GM18517 (cell line): ENCODE measurements around the gene GLRX3.
"Not testable (repeated sequence)": the region's sequence is repeated elsewhere in the genome, so short reads cannot be mapped to it uniquely, and the experiment has no call there.

ENCODE experiments used
- ATAC-seq: cut with Tn5 transposase; IDR thresholded peaks from one replicate; pipeline ENCODE4 v1.9.1; 2021; ENCODE audit warnings: mild to moderate bottlenecking, moderate library complexity; ENCODE audit not compliant: unreplicated experiment

Gene GLRX3

DNA sequence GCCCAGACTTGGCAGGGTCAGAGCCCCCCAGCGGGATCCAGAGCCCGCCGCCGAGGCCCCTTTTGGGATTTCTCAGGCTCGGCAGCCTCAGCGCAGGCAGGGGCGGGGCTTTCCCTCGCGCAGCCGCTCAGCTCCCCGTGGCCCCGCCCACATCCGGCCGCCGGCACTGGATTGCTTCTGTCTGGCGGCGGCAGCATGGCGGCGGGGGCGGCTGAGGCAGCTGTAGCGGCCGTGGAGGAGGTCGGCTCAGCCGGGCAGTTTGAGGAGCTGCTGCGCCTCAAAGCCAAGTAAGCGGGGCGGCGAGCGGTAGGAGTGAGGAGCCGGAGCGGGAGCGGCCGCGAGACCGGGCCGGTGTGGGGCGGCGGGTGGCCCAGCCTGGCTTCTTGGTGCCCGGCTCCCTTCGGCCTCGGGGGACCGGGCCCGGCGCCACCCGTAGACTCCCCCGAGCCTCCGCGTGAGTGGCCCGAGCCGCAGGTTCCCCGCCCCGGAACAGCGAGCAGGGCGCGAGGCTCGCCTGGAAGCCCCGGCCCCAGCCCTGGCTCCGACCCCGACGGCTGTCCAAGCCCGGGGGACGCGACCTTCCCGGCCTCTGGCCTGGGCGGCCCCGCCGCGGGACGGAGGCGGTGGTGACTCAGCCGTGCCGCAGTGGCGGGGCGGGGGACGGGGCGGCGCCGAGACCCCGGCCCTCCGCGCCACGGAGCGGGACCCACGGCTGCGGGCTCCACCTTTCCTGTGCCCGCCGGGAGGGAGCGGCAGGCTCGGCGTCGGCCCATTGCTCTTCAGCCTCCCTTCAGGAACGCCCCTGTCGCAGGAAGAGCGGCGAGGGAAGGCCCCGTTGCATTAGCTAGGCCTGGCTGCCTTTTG is at the start of gene GLRX3:
GLRX3 (plus strand) TSS at position 166 of the 864 bp plus-strand sequence; CDS start at position 196, 30 bp downstream.
- peak; percentile 79 for ATAC-seq

DNA sequence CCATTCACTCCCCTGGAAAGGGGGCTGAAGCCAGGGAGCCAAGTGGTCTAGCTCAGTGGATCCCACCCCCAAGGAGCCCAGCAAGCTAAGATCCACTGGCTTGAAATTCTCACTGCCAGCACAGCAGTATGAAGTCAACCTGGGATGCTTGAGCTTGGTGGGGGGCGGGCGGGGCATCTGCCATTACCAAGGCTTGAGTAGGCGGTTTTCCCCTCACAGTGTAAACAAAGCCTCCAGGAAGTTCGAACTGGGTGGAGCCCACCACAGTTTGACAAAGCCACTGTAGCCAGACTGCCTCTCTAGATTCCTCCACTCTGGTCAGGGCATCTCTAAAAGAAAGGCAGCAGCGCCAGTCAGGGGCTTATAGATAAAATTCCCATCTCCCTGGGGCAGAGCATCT is 45.6 kb upstream of the GLRX3 start:
- ATAC-seq: not testable (repeated sequence)

DNA sequence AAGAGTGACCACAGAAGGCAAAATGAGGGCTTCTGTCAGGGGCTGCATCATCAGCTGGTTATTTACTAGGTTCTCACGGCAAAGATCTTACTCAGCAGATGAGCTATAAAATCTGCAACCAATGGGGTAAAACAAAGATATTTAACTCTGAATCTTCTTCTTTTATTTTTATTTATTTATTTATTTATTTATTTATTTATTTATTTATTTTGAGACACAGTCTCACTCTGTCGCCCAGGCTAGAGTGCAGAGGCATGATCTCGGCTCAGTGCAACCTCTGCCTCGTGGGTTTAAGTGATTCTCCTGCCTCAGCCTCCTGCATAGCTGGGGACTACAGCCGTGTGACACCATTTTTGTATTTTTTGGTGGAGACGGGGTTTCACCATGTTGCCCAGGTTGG is 36.8 kb upstream of the GLRX3 start:
- ATAC-seq: no peak

DNA sequence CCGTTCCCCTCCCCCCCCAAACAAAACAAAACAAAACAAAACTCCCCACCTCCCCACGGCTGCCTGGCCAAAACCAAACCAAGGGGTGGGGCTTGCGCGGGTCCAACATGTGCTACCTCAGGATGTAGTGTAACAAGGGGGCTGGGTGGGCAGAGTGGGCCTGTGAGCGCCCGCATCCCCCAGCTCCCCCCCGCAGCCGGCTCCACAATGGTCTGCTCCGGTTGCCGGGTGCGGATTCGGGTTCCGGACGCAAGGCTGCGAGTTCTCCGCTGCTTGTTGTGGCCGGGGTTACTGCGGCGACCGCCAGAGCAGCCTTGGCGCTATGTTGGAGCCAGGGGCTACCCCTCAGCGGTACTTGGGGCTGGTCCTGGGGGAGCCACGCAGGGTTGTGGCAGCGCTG is 30.5 kb upstream of the GLRX3 start:
- no peak for ATAC-seq

DNA sequence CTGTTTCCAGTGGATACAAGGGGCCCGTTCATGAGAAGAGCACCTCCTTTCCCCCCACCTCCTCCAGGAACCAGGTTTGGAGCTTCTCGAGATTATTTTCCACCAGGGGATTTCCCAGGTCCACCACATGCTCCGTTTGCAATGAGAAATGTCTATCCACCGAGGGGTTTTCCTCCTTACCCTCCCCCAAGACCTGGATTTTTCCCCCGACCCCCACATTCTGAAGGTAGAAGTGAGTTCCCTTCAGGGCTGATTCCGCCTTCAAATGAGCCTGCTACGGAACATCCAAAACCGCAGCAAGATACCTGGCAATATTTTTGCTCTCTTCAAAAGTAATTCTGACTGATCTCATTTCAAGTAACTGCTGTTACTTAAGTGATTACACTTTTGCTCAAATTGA is 28.0 kb upstream of the GLRX3 start:
- not testable (repeated sequence) for ATAC-seq

DNA sequence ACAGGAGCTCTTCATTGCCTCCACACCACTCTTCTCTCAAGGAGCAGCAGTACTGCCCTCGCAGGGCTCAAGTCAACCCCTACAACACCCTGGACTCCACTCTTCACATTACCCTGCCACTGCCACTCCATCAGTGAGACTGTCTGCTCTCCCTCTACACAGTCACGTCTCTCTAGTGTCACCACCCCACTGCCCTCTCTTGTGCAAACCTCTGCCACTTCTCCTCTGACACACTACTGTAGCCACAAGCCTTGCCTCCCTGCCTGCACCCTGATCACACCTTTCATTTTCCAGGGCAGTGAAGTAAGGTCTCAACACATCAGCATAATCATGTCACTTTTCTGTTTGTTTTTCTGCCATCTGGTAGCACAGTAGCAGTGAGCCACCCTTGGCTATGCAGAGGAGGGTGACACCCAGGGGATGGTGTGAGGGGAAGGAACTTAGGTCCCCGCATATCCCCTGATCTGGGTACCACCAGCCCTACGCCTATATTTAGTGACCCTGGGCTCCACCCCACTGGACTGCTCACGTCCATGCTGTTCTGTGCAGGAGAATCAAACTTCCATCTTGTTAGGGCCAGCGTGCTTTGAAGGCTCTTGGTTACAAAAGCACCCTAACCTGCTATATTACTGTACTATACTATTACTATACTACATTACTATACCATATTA is 27.1 kb upstream of the GLRX3 start:
- no peak for ATAC-seq

DNA sequence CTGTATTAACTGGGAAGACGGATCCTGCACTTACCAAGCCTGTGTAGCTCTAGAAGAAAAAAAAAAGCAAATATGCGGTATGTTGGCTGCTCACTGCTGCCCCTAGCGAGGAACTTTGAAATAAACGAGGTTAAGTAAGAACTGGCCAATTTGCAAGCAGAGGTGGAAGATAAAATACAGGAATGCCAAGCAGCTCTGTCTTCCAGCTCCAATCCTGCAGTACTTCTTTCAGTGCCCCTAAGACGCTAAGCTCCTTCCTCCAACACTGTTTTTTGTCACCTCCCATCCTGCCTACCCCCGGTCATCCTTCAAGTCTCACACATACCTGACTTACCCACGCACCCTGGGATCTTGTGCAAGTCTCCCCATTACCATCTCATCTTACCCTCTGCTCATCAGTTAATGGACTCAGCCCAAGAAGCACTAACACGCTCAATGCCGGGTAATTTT is 26.4 kb upstream of the GLRX3 start:
- no peak for ATAC-seq

DNA sequence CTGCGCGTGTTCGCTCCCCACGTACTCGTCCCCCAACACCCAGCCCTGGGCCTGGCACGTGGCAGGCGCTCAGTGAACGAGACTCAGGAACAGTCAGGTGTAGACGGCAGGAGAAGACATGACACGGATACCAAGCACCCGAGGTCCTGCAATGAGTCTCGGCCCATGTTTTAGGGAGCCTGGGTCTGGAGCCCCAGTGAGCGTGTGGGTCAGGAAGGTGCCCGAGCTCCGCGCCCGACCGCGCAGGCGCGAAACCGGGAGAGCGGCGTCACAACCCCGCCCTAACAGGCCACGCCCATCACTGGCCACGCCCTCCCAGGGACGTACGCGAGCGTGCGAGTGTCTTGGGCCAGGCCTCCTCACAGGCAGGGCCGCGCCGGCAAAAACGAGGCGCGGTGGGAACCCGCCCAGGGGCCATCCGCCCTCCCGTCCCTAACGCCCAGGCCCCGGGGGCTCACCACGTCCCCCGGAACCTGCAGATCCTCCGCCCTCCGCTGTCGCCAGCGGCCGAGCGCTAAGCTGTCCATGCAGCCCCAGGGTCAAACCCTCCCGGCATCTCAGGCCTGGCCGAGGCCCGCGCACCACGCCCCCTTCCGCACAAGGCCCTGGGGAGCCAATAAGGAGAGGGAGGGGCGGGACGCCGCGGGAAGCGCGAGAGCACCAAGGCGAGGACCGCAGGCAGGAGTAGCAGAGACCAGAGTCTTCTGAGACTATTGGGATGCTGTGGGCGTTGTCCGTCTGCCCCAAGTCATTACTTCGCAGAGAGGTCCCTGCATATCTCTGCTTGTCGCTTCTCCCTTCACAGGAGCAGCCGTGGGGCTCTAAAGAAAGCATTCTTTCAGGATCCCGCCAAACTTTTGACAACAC is 25.7 kb upstream of the GLRX3 start, which contains the start of gene C10orf143:
C10orf143 (minus strand) TSS at position 585 of the 867 bp plus-strand sequence; CDS start at position 527, 58 bp downstream.
- peak; percentile 83 for ATAC-seq

DNA sequence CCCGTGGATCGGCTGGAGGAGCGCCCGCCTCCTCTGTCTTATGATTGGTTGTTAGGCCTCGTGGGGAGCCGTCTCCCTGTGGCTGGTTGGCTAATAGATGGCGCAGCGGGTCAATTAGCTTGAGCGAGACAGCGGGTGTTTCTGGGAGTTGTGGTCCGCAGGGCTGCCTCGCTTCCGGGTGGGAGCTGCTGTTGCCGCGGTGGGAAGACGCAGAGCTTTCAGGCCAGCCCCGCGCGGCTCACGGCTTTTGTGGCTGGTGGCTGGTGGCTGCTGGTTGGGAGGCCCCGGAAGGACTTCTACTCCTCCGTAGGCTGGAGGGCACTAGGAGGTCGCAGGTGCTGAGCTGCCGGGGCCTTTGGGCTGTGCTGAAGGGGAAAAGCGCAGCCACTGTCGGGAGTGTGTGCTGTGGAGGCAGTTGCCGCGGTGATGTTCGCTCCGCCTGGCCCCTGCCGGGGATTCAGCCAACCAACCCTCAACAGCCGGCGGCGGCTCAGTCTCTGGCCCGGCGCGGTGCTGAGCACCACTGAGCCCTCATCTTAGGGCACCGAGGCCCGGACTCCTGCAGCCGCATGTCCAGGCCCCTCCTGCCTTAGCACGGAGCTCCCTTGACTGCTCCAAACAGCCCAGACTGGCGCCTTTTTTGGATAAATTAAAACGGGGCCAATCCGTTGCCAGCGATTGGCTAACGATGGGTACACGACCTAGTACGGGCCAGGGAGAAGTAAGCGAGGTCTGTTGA is 24.9 kb upstream of the GLRX3 start:
- ATAC-seq: peak; percentile 90

DNA sequence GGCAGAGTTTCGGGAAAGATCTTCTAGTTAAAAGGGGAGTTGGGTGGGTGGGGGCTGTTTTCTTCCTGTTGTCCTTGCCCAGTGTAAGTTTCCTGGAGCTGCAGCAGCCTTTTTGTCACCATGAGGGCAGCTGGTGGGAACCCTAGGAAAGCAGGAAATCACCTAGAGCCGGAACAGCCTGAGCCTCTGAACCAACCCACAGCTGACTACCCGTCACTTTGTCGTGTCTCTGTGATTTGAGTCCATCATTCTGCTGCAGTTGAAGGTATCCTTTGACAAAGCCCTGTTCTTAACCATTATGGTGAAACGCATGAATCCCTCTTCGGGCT is 24.4 kb upstream of the GLRX3 start:
- ATAC-seq: no peak

DNA sequence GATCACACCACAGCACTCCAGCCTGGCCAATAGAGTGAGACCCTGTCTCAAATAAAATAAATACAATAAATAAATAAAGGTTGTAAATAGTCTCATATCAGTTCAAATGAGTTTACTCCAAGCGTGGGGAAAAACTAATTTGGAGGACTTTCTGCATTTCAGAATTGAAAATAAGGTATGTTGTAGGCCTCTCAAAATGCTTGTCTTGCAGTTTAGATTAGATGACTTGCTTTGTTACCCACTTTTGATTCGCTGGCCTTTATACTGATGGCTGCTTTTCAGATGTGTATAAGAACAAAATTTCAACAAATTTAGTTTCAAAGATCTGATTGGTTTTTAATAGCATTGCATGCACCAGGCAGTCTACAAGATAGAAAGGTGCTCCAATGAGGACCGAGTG is 23.4 kb upstream of the GLRX3 start:
- ATAC-seq: no peak

DNA sequence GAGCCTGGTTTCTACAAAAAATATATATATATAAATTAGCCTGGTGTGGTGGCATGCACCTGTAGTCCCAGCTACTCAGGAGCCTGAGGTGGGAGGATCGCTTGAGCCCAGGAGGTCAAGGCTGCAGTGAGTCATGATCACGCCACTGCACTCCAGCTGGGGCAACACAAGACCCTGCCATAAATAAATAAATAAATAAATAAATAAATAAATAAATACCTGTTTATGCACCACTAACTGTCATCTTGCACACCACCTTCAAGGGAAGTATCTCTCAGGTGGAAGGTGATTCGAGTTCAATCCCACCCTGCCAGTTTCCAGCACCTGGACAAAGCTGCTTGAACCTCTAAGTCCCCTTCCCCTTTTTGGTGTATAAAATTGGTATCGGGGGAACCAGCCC is 19.2 kb upstream of the GLRX3 start:
- ATAC-seq: not testable (repeated sequence)

DNA sequence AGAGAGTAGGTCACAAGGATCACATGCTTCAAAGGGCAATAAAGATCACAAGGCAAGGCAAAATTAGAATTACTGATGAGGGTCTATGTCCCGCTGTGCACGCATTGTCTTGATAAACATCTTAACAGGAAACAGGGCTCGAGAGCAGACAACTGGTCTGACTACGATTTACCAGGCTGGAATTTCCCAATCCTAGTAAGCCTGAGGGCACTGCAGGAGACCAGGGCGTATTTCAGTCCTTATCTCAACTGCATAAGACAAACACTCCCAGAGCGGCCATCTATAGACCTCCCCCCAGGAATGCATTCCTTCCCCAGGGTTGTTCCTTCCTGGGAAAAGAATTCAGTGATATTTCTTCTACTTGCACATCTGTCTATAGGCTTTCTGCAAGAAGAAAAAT is 18.7 kb upstream of the GLRX3 start:
- ATAC-seq: not testable (repeated sequence)

DNA sequence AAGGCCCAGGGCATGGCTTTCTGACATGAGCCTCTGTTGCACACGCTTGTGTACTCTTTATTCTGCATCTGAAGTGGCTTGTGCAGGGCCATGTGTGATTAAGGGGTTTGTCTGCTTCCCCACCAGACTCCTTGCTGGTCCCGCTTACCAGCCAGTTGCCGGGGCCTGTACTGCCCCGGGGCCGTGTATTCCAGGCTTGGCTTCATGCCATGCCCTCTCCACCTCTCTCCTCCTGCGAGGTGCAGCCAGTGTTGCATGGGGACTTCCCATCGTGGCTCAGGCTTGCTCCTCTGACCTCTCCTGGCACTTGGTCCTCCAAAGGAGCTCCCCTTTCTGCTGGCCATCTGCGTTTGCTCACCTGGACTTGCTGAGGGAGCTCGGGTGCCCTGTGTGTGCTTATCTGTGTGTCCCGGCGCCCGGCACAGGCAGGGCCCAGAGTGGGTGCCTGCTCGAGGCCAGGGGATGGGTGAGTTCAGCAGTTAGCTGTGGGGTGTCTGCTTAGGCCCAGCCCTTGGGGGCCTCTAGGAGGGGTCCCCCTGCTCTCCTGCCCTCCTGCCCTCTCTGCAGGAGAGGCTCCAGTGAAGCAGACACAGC is 14.6 kb upstream of the GLRX3 start:
- no peak for ATAC-seq

DNA sequence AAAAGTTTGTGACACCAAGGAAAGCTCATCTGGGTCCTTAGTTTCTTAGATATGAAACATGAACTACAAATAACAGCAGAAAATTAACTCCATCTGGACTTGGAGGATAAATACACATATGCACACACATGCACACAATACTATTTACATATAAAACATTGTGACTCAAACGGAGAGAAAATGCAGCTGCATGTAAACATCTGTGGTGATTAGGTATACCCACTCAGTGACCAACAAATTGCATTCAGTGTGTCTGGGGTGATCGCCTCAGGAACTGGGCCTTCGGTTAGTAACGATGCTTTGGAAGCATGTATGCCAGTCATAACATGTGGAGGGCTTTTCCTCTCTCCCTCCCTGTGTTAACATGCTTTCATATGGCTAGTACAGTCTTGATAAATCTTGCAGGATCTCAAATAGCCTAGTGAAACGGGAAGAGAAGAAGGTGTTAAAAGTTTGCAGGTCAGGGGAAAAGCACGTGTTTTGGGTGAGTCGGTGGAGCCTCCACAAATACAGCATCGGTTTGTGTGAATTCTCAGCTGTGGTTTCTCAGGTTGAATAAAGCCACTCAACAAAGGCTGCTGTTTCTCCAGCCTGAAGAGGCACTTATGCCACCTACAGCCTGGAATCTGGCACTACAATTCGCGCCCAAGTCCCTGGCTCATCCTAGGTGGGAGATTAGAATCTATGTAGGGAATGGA is 8.7 kb upstream of the GLRX3 start:
- peak; percentile 89 for ATAC-seq

DNA sequence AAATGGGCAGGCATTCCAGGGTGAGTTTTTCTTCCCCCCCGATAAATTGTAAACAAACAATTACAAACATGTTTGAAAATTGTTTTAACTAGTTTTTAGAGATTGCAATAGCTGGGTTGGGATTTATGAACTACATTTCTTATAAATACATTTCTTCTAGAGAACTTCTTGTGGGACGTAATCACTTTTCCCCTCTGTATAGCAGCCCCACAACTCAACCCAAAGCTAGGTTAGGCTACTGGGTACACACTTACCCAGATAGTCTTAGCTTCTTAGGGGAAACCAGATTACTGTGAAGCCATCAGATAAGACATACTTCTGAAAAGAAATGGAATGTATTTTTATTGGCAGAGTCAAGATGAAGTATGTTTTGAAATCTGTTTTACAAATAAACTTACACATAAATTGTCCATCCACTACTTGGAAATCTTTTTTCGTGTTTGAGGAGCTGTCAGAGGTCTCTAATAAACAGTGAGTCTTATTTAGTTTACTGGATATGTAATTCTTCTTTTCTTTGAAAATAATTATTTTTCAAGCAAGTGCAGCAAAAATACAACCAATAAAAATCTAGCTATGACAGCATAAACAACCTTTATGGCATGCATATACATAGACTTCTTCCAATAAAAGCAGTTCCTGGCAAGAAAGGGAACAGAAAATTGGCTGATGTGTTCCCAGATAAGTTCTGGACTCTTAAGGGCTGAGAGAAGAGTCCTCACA is 8.0 kb upstream of the GLRX3 start:
- ATAC-seq: no peak

DNA sequence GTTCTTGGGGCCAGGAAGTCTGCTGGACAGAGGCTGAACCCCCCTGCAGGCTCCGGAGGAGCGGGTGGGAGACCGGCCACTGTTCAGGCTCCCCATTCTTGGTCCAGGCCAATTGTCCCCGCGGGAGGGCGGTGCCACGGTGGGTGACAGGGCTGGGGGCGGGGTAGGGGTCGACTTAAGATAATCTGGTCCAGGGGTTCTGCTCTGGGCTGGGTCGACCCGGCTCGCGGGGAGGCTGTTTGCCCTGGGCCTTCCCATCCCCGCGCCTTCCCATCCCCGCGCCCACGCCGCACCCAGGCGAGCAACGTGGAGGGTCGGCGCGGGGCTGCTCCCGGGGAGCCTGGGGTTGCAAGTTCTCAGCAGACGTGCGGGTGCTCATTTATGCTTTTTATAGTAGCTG is 7.3 kb upstream of the GLRX3 start:
- ATAC-seq: no peak

DNA sequence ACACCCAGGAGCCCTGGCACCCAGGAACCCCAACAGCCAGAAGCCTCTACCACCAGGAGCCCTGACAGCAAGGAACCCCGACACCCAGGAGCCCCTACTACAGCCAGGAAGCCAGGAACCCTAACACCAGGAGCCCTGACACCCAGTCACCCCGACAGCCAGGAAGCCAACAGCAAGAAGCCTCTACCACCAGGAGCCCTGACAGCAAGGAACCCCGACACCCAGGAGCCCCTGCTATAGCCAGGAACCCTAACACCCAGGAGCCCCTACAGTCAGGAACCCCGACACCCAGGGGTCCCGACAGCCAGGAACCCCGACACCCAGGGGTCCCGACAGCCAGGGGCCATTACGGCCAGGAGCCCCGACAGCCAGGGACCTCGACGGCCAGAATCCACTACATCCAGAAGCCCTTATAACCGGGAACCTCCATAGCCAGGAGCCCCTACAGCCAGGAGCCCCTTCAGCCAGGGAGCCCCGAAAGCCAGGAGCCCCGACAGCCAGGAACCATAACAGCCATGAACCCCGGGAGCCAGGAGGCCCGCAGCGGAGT is 440 bp upstream of the GLRX3 start:
- peak; percentile 17 for ATAC-seq

DNA sequence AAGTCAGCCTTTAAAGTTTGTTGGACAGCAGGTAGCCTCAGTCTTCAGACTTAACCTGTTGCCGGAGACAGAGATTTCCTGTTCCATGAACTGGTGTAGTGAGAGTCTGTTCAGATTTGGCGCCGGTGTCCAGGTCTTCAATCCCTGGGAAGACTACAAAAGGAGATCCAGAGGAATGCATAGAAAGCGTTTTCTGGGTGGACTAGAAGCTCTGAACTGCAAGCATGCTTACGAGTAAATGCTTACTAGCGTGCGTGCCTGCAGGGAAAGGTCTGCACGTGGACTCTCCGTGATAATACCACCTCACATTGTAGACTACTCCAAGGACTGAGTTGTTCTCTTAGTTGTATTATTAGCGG is 878 bp downstream of the GLRX3 start:
- ATAC-seq: no peak
